HepG2 (cell line): ENCODE measurements around the gene CASD1. TPM values are rescaled to one million over a fixed set of nuclear protein-coding genes. Genes with fewer than 3 reads are reported as not detected.

Source experiments
- FOSL2 ChIP-seq: sonication (generic); formaldehyde crosslinking; IDR thresholded peaks from 2 replicates; pipeline ENCODE4 v1.4.0; 2020; ENCODE audit warnings: missing genetic modification reagents
- KDM2A ChIP-seq: sonication (generic); formaldehyde crosslinking; IDR thresholded peaks from 2 replicates; pipeline ENCODE4 v1.4.0; 2020; ENCODE audit warnings: low read depth, missing genetic modification reagents, borderline replicate concordance
- KDM5B ChIP-seq: sonication (generic); formaldehyde crosslinking; IDR thresholded peaks from 2 replicates; pipeline ENCODE4 v1.4.0; 2020; ENCODE audit warnings: missing genetic modification reagents, mild to moderate bottlenecking, borderline replicate concordance
- MBNL3 ChIP-seq: fragments of 250-450 bp; sonication (Bioruptor Pico); conservative IDR thresholded peaks from 2 replicates; pipeline ENCODE4 v1.8.0; 2022; ENCODE audit warnings: mild to moderate bottlenecking, inconsistent platforms
- MEIS1 ChIP-seq: sonication (generic); formaldehyde crosslinking; IDR thresholded peaks from 2 replicates; pipeline ENCODE4 v1.9.0; 2021; ENCODE audit warnings: mild to moderate bottlenecking, missing genetic modification reagents, moderate library complexity, borderline replicate concordance
- SAP130 ChIP-seq: IDR thresholded peaks from 2 replicates; pipeline ENCODE4 v1.6.1; 2016; ENCODE audit warnings: low read depth
- SP2 ChIP-seq: sonication (generic); formaldehyde crosslinking; IDR thresholded peaks from 2 replicates; pipeline ENCODE4 v1.5.1; 2020; ENCODE audit warnings: mild to moderate bottlenecking, missing genetic modification reagents
- ZBTB38 ChIP-seq: sonication (generic); formaldehyde crosslinking; IDR thresholded peaks from 2 replicates; pipeline ENCODE4 v1.5.1; 2020; ENCODE audit warnings: mild to moderate bottlenecking, missing genetic modification reagents
- ZKSCAN5 ChIP-seq: sonication (generic); formaldehyde crosslinking; IDR thresholded peaks from 2 replicates; pipeline ENCODE4 v1.5.1; 2020; ENCODE audit warnings: mild to moderate bottlenecking, missing genetic modification reagents
- ZNF235 ChIP-seq: sonication (generic); formaldehyde crosslinking; IDR thresholded peaks from 2 replicates; pipeline ENCODE4 v1.8.1; 2023; ENCODE audit warnings: mild to moderate bottlenecking, missing genetic modification reagents, borderline replicate concordance
- ZNF547 ChIP-seq: sonication (generic); formaldehyde crosslinking; IDR thresholded peaks from 2 replicates; pipeline ENCODE4 v1.5.1; 2020; ENCODE audit warnings: mild to moderate bottlenecking, missing genetic modification reagents
- ZNF570 ChIP-seq: sonication (generic); formaldehyde crosslinking; IDR thresholded peaks from 2 replicates; pipeline ENCODE4 v1.4.0; 2020; ENCODE audit warnings: mild to moderate bottlenecking, missing genetic modification reagents, borderline replicate concordance
- ZNF879 ChIP-seq: sonication (generic); formaldehyde crosslinking; IDR thresholded peaks from 2 replicates; pipeline ENCODE4 v1.8.1; 2023; ENCODE audit warnings: missing genetic modification reagents
- ZZZ3 ChIP-seq: sonication (generic); formaldehyde crosslinking; IDR thresholded peaks from 2 replicates; pipeline ENCODE4 v1.4.0; 2020; ENCODE audit warnings: missing genetic modification reagents, mild to moderate bottlenecking, borderline replicate concordance
- polyA plus RNA-seq, 8 experiments: library from polyadenylated mRNA; depleted of rRNA in 3 of 8; stranded (reverse) in 7 of 8; unstranded in 1 of 8; fragments of >200 nt; fragmentation: Illumina TruSeq in 4 of 8; extraction: Trizol in 4 of 8; gene quantifications; 2 replicates each; pipeline versions ENCODE4 v1.2.1 to v1.2.3, GENCODE V29; 2011 to 2016; ENCODE audit warnings: low read depth in 4 of 8, missing spikeins in 1 of 8, mixed read lengths in 1 of 8; ENCODE audit not compliant: insufficient read depth in 1 of 8
- total RNA-seq, 5 experiments: library from RNA; depleted of rRNA; stranded (reverse); fragments of >200 nt; fragmentation: Illumina TruSeq; extraction: Trizol; gene quantifications; 2 replicates each; pipeline ENCODE4 v1.2.3, GENCODE V29; 2016; ENCODE audit warnings: low read depth in 1 of 5
- TF ChIP-seq, protein P1 (sequence below): sonication (generic); formaldehyde crosslinking; IDR thresholded peaks from 2 replicates; pipeline ENCODE4 v1.5.1; 2020; ENCODE audit warnings: missing genetic modification reagents, mild to moderate bottlenecking, borderline replicate concordance
- TF ChIP-seq, protein P2 (sequence below): sonication (generic); formaldehyde crosslinking; IDR thresholded peaks from 2 replicates; pipeline ENCODE4 v1.9.0; 2021; ENCODE audit warnings: missing genetic modification reagents, borderline replicate concordance
- TF ChIP-seq, protein P3 (sequence below): sonication (generic); formaldehyde crosslinking; IDR thresholded peaks from 2 replicates; pipeline ENCODE4 v1.5.1; 2020; ENCODE audit warnings: mild to moderate bottlenecking, moderate library complexity, missing genetic modification reagents

CASD1 gene
- total and polyA plus RNA-seq, 2 of the 13 experiments (the other 11 are each of a cell fraction or from before 2014, with no cell fraction given), result 22.9 to 32.6 TPM

DNA sequence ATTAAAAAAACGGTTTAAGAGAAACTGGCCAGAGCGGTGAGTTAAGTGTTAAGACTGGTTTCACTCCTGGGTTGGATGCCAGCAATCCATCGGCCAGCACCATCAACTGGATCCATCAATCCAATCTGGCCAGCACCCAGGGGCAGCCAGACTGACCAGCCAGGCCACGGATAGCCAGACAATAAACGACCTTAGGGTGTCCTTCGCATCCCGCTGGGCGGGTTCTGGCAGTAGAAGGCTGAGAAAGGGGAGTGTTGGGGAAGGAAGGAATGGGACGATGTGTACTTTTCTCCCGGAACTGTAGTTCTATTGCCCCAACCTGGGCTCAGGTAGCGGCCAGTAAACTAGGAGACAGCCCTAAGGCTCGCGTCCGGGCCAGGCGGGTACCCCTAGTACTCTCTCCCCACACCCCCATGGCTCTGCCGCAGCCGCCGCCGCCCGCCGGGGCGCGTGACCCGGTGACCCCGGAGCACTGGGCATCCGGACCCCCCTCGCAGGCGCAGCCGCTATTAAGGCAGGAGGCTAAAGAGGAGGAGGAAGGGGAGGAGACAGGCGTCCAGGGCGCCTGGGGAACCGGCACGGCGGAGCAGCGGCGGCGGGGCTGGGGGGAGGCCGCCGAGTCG, at the start of gene CASD1 (continued):
- TF ChIP-seq, protein P1, sequence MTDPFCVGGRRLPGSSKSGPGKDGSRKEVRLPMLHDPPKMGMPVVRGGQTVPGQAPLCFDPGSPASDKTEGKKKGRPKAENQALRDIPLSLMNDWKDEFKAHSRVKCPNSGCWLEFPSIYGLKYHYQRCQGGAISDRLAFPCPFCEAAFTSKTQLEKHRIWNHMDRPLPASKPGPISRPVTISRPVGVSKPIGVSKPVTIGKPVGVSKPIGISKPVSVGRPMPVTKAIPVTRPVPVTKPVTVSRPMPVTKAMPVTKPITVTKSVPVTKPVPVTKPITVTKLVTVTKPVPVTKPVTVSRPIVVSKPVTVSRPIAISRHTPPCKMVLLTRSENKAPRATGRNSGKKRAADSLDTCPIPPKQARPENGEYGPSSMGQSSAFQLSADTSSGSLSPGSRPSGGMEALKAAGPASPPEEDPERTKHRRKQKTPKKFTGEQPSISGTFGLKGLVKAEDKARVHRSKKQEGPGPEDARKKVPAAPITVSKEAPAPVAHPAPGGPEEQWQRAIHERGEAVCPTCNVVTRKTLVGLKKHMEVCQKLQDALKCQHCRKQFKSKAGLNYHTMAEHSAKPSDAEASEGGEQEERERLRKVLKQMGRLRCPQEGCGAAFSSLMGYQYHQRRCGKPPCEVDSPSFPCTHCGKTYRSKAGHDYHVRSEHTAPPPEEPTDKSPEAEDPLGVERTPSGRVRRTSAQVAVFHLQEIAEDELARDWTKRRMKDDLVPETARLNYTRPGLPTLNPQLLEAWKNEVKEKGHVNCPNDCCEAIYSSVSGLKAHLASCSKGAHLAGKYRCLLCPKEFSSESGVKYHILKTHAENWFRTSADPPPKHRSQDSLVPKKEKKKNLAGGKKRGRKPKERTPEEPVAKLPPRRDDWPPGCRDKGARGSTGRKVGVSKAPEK (CRISPR knock-in tag), result no peak
- TF ChIP-seq, protein P2, sequence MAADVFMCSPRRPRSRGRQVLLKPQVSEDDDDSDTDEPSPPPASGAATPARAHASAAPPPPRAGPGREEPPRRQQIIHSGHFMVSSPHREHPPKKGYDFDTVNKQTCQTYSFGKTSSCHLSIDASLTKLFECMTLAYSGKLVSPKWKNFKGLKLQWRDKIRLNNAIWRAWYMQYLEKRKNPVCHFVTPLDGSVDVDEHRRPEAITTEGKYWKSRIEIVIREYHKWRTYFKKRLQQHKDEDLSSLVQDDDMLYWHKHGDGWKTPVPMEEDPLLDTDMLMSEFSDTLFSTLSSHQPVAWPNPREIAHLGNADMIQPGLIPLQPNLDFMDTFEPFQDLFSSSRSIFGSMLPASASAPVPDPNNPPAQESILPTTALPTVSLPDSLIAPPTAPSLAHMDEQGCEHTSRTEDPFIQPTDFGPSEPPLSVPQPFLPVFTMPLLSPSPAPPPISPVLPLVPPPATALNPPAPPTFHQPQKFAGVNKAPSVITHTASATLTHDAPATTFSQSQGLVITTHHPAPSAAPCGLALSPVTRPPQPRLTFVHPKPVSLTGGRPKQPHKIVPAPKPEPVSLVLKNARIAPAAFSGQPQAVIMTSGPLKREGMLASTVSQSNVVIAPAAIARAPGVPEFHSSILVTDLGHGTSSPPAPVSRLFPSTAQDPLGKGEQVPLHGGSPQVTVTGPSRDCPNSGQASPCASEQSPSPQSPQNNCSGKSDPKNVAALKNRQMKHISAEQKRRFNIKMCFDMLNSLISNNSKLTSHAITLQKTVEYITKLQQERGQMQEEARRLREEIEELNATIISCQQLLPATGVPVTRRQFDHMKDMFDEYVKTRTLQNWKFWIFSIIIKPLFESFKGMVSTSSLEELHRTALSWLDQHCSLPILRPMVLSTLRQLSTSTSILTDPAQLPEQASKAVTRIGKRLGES (CRISPR knock-in tag), result no peak
- TF ChIP-seq ZNF547 (CRISPR knock-in tag) (no peak; the same call in 1 of the 2 replicates), ZNF570 (no peak), ZKSCAN5 (CRISPR knock-in tag) (no peak), ZBTB38 (no peak; the same call in 1 of the 2 replicates), SAP130 (CRISPR knock-in tag) (no peak; the same call in 1 of the 2 replicates), KDM2A (CRISPR knock-in tag) (peak; percentile 31; the same call in 1 of the 2 replicates), SP2 (no peak), KDM5B (CRISPR knock-in tag) (peak; percentile 3; the same call in 1 of the 2 replicates), MEIS1 (CRISPR knock-in tag) (no peak), MBNL3 (CRISPR knock-in tag) (no peak), ZNF879 (CRISPR knock-in tag) (no peak; the same call in 1 of the 2 replicates), ZZZ3 (CRISPR knock-in tag) (no peak), ZNF235 (0 out of 2 replicates have a peak, but pooled peaks have one; percentile 11), FOSL2 (CRISPR knock-in tag) (no peak; the same call in 1 of the 2 replicates)
- TF ChIP-seq, protein P3, sequence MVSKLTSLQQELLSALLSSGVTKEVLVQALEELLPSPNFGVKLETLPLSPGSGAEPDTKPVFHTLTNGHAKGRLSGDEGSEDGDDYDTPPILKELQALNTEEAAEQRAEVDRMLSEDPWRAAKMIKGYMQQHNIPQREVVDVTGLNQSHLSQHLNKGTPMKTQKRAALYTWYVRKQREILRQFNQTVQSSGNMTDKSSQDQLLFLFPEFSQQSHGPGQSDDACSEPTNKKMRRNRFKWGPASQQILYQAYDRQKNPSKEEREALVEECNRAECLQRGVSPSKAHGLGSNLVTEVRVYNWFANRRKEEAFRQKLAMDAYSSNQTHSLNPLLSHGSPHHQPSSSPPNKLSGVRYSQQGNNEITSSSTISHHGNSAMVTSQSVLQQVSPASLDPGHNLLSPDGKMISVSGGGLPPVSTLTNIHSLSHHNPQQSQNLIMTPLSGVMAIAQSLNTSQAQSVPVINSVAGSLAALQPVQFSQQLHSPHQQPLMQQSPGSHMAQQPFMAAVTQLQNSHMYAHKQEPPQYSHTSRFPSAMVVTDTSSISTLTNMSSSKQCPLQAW (CRISPR knock-in tag), result 0 out of 2 replicates have a peak, but pooled peaks have one; percentile 22
